Gastrocnemius medialis (tissue), 4 donors: ENCODE results near the gene OR13A1.

Source experiments
- POLR2A ChIP-seq, 2 donors: fragments of 450-650 bp; IDR thresholded peaks; one replicate each; pipeline ENCODE4 v1.6.1; 2017; ENCODE audit warnings: antibody characterized with exemption in 2 of 2, mild to moderate bottlenecking in 2 of 2, moderate library complexity in 2 of 2
- TF ChIP-seq, protein P1 (sequence below), 5 experiments: fragments of 450-650 bp in 3 of 5; fragments of 200-600 bp in 2 of 5; sonication (generic) in 2 of 5; IDR thresholded peaks in 4 of 5; conservative IDR thresholded peaks in 1 of 5; 1 replicate in 4 of 5; 2 replicates in 1 of 5; pipeline ENCODE4 v1.5.1; 2016 to 2019; ENCODE audit warnings: antibody characterized with exemption in 5 of 5, mild to moderate bottlenecking in 3 of 5, moderate library complexity in 3 of 5

DNA sequence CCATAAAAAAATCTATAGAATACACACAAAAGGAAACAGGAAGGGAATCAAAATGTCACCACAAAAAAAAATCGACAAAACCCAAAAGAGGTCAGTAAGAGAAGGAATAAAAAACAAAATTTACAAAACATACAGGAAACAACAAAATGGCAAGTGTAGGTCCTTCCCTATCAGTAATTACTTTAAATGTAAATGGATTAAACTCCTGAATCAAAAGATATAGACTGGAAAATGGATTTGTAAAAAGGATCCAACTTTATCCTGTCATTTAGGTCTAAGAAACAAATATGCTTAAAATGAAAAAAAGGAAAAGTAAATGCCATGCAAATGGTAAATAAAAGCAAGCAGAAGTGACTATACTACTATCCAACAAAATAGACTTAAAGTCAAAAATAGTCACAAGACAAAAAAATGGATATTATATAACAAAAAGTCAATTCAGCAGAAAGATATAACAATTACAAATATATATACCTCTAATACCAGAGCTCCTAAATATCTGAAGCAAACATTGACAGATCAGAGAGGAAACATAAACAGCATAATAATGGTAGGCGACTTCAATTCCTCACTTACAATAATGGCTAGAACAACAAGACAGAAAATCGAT lies 2.0 kb downstream of the OR13A1 start:
- TF ChIP-seq, protein P1, sequence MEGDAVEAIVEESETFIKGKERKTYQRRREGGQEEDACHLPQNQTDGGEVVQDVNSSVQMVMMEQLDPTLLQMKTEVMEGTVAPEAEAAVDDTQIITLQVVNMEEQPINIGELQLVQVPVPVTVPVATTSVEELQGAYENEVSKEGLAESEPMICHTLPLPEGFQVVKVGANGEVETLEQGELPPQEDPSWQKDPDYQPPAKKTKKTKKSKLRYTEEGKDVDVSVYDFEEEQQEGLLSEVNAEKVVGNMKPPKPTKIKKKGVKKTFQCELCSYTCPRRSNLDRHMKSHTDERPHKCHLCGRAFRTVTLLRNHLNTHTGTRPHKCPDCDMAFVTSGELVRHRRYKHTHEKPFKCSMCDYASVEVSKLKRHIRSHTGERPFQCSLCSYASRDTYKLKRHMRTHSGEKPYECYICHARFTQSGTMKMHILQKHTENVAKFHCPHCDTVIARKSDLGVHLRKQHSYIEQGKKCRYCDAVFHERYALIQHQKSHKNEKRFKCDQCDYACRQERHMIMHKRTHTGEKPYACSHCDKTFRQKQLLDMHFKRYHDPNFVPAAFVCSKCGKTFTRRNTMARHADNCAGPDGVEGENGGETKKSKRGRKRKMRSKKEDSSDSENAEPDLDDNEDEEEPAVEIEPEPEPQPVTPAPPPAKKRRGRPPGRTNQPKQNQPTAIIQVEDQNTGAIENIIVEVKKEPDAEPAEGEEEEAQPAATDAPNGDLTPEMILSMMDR (IDR thresholded peaks at IDR 0.05 in 4 of 5, conservative IDR thresholded peaks at IDR 0.05 in 1 of 5): no peak
- TF ChIP-seq POLR2A (IDR thresholded peaks at IDR 0.05): no peak
